ENCODE results near the gene STEAP3.

Gene STEAP3

GRCh38 chr2:119293900-119294299, 70.3 kb downstream of the STEAP3 start:
- DNase-seq (ENCODE audit: low read depth, low spot score) = no peak

GRCh38 chr2:119294671-119295070, 71.0 kb downstream of the STEAP3 start:
- DNase-seq (ENCODE audit: low read depth, low spot score) = no peak

- DNase-seq (ENCODE audit: low read depth, low spot score) = no peak
These were observed 72.2 kb downstream of the STEAP3 start for GRCh38 chr2:119295688-119296375.

GRCh38 chr2:119301413-119301812, 77.8 kb downstream of the STEAP3 start:
- DNase-seq (ENCODE audit: low read depth, low spot score) = peak; percentile 59

GRCh38 chr2:119304847-119305246, 81.2 kb downstream of the STEAP3 start:
- DNase-seq (ENCODE audit: low read depth, low spot score) = no peak

GRCh38 chr2:119305497-119306195, 82.0 kb downstream of the STEAP3 start:
- DNase-seq (ENCODE audit: low read depth, low spot score) = no peak

- DNase-seq (ENCODE audit: low read depth, low spot score) = no peak
These were observed 82.6 kb downstream of the STEAP3 start for GRCh38 chr2:119306196-119306590.

DNA sequence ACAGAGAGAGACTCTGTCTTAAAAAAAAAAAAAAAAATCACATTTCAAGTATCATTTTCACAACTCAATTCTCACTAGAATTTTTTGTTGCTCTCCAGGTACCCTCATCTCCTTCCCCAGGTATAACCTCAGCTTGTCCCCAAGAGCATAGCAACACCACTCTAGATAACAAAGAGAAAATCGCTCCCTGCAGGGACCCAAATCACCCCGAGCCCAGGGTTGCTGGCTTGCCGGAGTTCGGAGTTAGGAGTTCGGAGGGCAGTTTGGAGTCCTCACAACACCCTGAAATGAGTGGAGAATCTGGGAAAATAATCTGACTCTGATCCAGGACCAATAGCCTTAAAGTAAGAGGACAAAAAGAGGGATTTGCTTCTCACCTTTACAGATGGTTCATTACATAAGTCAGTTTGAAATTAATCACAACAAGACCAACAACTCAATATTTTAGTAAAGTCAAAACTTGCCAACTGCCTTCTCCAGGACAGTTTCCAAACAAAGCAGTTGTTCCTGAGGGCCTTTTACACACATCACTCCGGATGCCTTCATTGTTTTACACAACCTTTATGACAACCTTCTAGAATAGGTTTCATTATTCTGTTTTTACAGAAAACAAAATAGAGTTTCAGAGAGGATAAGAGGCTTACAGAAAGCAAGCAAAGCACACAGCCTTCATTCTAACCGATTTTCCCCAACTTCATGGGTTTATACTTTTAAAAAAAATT, 83.9 kb downstream of the STEAP3 start:
- DNase-seq (ENCODE audit: low read depth, low spot score) = no peak

- no peak for DNase-seq (ENCODE audit: low read depth, low spot score)
These were observed 85.2 kb downstream of the STEAP3 start for GRCh38 chr2:119308793-119309330.

DNA sequence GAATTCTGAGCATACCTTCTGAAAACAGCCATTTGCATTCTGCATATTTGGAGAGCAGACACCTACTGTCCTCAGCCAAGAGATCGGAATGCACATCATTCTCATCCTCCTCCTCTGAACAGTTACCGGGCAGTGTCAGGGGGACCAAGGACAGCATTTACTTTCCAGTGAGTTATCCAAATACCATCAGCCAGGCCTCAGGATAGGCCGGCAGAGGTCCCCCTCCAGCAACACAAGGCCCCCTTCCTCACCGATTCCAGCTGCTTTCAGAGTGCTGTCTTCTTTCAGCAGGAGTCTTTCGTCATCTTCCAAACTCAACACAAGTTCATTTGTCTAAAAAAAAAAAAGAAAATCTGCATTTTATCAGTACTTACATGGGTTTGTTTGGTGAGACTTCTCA, 87.7 kb downstream of the STEAP3 start:
- DNase-seq (ENCODE audit: low read depth, low spot score) = no peak

- DNase-seq (ENCODE audit: low read depth, low spot score) = no peak
These were observed 88.2 kb downstream of the STEAP3 start for GRCh38 chr2:119311831-119312230.
